NCI-H128 (cell line): ENCODE results near the gene LRP1.

ENCODE experiments used
- DNase-seq: peaks from one replicate; lab custom pipeline; 2025; ENCODE audit not compliant: unreplicated experiment; lab: John Stamatoyannopoulos, UW

Gene LRP1

DNA sequence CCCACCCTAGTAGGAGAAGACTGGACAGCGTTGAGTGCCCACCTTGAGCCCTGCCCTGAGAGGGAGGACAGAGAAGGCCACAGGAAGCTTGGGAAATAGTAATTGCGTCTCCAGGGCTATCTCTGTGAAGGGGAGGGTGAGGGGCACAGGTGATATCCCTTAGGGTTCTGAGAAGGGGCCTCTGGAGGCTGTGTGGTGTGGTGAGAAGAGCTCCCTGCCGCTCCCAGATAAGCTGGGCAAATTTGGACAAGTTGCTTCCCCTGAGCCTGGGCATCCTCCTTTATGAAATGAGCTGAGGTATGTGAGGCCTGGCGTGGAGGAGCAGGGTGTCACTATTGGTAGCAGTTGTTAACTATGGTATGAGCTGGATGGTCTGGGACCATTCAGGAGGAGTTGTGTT is 42.6 kb downstream of the LRP1 start:
- DNase-seq: no peak

DNA sequence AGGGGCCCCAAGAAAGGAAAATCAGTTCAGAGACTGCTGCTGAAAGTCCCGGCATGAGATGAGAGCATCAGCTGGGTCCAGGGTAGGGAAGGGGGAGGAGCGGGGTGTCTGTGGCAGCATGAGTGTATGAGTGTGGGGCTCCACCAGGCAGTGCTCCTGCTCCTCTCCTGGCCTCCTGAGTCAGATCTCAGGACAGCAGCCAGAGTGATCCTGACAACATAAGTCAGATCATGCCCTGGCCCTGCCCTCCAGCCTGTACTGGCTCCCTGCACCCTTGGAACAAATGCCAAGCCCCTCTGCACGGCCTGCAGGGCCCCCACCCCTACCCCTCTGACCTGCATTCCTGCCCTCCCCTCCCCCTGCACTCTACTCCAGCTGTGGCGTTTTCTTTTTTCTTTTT is 43.4 kb downstream of the LRP1 start:
- no peak for DNase-seq

DNA sequence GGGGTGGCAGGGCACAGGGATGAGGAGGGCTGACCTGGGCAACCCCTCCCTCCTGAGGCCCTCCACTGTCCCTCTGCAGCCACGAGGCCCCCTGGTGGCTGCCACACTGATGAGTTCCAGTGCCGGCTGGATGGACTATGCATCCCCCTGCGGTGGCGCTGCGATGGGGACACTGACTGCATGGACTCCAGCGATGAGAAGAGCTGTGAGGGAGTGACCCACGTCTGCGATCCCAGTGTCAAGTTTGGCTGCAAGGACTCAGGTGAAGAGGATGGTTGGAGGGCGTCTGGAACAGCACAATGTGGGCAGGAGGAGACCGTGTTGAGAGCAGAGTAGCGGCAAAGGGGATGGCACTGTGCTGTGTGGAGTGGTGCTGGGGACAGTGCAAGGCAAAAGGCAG is 44.8 kb downstream of the LRP1 start:
- DNase-seq: no peak

DNA sequence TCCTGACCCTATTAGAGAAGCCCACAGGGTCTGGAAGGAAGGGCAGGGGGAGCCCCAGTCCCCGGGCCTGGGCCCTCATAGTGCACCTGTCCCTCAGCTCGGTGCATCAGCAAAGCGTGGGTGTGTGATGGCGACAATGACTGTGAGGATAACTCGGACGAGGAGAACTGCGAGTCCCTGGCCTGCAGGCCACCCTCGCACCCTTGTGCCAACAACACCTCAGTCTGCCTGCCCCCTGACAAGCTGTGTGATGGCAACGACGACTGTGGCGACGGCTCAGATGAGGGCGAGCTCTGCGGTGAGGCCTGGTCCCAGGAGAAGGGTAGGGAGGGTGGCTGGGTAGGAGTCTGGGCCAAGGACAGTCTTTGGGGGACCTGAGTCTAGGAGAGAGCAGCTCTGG is 45.4 kb downstream of the LRP1 start:
- no peak for DNase-seq

DNA sequence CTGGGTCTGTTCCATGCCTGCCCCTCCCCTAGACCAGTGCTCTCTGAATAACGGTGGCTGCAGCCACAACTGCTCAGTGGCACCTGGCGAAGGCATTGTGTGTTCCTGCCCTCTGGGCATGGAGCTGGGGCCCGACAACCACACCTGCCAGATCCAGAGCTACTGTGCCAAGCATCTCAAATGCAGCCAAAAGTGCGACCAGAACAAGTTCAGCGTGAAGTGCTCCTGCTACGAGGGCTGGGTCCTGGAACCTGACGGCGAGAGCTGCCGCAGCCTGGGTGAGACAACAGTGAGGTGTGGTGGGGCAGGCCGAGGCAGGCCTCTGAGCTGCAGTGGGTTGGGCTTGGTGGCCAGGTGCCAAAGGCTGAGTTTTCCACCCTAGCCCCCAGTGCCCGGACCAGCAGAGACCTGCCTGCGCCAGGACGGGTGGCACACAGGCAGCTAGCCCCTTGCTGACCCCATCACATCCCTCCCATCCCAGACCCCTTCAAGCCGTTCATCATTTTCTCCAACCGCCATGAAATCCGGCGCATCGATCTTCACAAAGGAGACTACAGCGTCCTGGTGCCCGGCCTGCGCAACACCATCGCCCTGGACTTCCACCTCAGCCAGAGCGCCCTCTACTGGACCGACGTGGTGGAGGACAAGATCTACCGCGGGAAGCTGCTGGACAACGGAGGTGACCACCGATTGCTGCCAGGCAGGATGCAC is 47.3 kb downstream of the LRP1 start:
- peak; percentile 29 for DNase-seq

DNA sequence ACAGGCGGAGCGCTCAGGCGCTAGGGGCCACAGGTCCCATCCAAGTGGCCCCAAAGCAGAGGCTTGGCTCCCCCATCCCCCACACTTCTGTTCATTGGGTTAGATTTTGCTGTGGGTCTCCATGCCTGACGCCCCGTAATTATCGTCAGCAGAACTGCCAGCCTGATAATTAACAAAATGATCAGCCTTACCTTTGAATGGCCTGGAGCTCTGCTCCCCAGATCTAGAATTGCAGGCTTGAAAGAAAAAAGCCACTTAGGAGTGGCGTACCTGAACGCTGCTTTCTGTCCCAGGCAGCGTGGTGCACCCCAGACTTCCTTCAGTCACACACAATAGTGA is 47.8 kb downstream of the LRP1 start:
- DNase-seq: no peak

DNA sequence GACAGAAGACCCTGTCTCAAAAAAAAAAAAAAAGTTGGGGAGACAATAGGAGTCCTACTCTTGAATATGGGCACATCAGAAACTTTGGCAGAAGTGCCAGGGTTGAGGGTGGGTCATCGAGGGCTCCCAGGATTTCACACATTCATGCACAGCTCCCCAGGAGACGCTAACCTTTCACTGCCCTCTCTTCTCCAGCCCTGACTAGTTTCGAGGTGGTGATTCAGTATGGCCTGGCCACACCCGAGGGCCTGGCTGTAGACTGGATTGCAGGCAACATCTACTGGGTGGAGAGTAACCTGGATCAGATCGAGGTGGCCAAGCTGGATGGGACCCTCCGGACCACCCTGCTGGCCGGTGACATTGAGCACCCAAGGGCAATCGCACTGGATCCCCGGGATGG is 48.6 kb downstream of the LRP1 start:
- no peak for DNase-seq

DNA sequence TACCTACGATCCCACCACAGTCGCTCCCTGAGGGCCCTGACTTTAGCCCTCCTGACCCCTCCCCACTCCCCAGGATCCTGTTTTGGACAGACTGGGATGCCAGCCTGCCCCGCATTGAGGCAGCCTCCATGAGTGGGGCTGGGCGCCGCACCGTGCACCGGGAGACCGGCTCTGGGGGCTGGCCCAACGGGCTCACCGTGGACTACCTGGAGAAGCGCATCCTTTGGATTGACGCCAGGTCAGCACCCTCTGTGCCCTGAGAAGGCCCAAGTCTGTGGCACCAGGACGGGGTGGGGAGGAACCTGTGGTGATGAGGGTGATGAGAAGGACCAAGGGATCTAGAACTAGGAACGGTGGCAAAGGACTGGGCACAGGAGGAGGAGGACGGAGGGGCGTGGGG is 49.1 kb downstream of the LRP1 start:
- no peak for DNase-seq

DNA sequence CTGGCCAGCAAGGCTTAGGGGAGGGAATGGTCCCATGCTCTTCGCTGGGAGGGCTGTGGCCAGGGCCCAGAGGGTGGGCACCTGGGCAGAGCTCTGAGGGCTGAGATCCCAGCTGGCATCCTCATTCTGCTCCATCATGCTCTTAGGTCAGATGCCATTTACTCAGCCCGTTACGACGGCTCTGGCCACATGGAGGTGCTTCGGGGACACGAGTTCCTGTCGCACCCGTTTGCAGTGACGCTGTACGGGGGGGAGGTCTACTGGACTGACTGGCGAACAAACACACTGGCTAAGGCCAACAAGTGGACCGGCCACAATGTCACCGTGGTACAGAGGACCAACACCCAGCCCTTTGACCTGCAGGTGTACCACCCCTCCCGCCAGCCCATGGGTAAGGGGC is 49.9 kb downstream of the LRP1 start:
- DNase-seq: no peak

DNA sequence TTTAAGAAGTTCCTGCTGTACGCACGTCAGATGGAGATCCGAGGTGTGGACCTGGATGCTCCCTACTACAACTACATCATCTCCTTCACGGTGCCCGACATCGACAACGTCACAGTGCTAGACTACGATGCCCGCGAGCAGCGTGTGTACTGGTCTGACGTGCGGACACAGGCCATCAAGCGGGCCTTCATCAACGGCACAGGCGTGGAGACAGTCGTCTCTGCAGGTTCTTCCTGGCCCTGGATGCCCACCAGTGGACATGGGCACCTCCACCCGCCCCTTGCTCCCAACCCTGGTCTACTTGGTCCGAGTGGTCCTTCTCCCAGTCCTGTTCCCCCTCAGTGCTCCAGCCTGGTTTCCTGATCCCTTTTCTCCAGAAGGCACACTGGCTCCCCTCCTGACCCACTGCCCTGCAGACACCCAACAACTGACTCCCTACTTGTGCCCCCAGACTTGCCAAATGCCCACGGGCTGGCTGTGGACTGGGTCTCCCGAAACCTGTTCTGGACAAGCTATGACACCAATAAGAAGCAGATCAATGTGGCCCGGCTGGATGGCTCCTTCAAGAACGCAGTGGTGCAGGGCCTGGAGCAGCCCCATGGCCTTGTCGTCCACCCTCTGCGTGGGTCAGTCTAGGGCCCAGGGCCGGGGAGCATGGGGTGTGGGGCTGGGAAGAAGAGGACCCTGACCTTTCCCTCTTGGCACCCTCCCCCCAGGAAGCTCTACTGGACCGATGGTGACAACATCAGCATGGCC is 51.2 kb downstream of the LRP1 start:
- DNase-seq: no peak

DNA sequence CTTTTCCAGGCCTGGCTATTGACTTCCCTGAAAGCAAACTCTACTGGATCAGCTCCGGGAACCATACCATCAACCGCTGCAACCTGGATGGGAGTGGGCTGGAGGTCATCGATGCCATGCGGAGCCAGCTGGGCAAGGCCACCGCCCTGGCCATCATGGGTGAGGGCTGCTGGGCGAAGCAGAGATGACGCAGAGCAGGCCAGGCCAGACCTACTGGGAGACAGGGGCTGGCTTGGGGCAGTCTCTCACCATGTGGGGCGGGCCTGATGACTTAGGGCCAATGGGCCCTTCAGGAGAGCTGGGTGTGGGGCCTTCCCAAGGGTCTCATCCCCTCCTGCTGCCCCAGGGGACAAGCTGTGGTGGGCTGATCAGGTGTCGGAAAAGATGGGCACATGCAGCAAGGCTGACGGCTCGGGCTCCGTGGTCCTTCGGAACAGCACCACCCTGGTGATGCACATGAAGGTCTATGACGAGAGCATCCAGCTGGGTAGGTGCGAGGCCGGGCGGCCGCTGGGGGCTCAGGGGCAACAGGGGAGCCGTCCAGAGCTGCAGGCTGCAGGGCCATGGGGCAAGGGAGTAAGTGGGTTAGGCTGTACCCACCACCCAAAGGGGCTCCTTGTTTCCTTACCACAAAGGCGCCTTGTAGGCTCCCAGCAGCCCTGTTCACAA is 52.2 kb downstream of the LRP1 start:
- no peak for DNase-seq

DNA sequence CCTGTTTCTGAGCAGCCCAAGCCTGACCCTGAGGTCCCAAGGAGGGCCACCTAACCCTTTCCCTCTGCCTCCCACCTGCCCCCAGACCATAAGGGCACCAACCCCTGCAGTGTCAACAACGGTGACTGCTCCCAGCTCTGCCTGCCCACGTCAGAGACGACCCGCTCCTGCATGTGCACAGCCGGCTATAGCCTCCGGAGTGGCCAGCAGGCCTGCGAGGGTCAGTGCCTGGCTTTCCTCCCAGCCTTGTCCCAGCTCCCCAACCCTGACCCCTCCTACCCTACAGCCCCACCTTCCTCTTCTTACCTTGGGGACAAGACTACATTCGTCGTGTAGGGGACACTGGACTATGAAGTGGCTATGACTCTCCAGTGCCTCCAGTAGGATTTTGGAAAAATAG is 52.8 kb downstream of the LRP1 start:
- DNase-seq: no peak

DNA sequence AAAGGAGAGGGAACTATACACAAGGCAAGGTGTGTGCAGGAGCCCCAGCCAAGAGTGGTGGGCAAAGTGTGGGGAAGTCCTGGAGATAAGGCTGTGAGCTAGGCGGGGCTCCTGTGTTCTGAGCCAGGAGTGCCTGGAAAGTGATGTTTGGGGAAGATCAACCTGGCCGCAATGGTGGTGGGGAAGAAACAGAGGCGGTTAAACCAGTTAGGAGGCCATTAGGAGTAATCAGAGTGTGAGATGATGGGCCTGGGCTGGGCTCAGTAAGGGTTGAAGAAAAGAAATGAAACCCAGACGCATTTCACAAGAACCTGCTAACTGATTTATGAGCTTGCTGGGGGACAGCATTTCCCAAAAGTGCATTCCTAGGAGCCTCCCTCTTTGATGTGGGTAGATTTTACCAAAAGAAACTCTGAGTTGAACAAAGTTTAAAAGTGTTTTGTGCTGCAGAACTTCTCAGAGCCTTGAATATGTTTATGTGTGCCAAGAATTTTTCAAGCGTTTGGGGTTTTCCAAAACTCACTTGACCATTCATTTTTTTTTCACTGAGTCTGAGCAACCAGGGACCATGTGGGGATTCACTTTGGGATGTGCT is 53.4 kb downstream of the LRP1 start:
- DNase-seq: no peak

DNA sequence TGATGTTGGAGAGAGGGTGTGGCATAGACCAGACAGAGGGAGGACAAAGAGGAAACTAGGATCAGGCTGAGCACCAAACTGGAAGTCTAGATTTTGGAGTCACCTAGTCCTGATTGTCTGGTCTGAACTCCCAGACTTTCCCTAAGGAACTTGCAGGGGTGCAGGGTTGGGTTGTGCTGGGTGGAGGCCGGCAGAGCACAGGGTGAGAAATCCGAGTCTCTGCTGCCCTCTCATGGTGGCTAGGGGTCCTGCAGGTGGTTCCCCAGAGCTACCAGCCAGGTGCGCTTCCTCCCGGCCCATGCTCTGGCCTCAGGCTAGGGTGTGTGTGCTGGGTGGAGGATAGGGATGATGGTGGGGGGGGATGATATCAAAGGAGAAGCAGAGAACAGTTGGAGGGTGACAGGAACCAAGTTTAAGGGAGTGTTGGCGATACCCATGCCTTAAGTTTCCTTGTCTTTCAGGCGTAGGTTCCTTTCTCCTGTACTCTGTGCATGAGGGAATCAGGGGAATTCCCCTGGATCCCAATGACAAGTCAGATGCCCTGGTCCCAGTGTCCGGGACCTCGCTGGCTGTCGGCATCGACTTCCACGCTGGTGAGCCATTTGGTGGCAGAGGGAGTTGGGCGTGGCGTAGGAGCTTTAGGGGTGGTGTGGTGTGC is 54.8 kb downstream of the LRP1 start:
- peak; percentile 52 for DNase-seq

DNA sequence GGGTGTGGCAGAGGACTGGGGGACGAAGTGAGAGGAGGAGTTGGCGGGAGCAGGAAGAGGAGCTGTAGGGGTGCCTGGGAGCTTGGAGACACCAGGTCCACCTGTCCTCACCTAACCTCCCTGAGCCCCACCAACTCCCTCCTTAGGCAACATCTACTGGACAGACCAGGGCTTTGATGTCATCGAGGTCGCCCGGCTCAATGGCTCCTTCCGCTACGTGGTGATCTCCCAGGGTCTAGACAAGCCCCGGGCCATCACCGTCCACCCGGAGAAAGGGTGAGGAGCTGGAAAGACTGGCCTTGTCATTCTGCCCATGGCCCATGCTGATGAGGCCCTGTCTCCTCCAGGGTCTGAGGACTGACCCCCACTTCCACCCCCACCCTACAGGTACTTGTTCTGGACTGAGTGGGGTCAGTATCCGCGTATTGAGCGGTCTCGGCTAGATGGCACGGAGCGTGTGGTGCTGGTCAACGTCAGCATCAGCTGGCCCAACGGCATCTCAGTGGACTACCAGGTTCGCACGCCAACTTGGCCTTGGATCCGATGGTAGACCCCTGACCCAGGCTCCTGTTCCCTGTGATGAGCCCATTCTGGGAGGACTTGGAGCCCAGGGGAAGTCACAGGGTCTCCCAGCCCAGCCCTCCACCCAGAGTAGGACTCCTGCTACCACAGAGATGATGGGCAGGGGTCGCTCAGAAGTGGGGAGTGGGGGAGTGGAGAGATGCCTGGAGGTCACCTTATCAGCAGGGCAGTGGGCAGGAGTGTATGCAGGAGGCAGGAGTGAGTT is 55.8 kb downstream of the LRP1 start:
- no peak for DNase-seq

DNA sequence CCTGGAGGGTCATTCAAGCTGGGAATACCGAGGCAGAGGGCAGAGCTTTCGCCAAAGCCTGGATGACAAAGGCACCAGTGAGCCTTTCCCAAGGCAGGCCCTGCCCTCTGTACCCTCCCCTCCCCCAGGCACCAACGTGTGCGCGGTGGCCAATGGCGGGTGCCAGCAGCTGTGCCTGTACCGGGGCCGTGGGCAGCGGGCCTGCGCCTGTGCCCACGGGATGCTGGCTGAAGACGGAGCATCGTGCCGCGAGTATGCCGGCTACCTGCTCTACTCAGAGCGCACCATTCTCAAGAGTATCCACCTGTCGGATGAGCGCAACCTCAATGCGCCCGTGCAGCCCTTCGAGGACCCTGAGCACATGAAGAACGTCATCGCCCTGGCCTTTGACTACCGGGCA is 57.1 kb downstream of the LRP1 start:
- DNase-seq: no peak

DNA sequence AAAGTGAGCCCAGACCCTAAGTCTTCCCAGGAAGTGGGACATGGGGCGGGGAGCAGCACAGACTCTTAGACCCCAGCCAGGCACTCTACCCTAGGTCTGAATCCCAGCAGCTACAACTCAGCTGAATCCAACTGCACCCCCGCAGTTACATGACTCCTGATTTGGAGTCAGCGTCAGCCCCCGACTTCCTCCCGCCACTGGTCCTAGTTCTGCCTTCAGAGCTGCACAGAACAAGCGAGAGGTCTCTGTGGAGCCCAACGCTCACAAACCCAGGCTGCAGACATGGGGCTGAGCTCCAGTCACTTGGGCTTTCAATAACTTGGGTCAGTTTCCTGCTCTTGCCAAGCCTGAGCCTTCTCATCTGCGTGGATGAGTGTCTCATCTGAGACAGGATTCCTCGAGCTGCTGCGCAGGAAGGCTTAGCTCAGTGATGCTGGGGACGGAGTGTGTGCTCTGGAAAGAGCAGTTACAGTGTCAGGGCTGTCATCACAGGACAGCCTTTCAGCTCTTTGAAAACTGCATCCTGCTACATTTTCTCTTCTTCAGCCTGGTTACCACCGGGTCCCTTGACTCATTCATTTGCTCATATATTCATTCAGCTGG is 57.7 kb downstream of the LRP1 start:
- no peak for DNase-seq

DNA sequence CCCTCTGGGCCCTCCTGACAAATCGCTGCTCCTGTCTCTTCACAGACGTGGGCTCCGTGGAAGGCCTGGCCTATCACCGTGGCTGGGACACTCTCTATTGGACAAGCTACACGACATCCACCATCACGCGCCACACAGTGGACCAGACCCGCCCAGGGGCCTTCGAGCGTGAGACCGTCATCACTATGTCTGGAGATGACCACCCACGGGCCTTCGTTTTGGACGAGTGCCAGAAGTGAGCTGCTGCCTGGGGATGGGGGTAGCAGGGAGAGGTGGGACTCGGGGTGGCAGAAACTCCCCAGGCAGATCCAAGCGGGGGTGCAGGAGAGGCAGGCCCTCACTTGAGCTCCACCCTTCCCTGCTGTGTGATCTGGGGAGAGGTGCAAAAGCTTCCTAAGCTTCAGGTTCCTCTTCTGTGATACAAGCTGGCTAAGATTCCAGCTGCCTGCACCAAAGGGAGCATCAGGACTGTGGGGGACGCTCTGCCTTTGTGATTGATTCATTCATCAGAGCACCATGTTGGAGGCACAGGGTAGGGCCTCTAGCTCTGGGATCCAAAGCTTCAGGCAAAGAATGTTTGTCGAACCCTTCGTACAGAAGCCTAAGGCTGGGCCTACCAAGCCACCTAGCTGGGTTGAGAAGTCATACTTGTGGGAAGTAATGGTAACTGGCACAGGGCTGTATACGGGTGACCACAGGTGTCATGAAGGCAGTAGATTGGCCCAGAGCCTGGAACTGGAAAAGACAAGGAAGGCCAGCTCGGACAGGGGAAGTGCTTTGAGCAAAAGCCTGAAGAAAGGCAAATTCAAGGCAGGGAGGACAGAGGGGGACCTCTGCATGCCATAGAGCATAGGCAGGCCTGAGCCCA is 59.2 kb downstream of the LRP1 start:
- DNase-seq: no peak

DNA sequence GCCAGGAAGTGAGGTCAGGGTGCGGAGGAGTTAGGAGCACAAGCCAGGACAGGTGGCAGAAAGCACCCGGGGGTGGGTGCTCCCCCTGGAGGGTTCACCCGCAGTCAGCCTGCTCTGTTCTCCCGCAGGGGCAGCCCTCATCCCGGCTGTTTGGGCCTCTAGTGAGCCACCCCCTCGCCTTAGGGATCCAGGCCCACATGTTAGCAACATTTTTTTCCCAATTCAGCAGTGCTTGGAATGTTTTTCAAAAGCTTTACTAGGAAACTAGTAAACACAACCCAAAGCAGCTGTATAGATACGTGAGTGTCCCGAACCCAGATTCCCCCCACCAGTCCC is 59.8 kb downstream of the LRP1 start:
- no peak for DNase-seq

DNA sequence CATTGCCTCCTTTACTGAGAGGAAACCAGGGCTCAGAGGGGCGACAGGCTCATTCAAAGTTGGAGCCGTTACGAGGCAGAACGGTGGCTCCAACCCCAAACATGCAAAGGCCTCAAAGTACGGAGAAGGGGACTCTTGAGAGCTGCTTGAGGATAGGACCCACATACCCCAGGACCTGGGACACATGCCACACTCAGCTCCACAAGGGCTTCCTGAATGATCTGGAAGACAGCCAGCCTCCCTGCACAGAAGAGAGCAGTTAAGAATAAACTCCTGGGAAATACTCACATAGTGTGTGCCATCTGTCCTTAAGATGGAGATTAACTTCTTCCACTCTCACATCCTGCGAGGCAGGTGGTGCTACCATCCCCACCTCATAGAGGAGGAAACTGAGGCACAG is 61.8 kb downstream of the LRP1 start:
- no peak for DNase-seq
